ENCODE measurements around the gene NR0B2. TPM values are rescaled to one million over a fixed set of nuclear protein-coding genes. Genes with fewer than 3 reads are reported as not detected.

The NR0B2 gene
- not detected for total RNA-seq

GRCh38 chr1:26913754-26914619 lies at the start of gene NR0B2:
NR0B2 (minus strand) TSS chr1:26913975; CDS start chr1:26913940, 35 bp downstream.
- Histone ChIP-seq H3K27ac (no peak within 1 kb of the TSS), H3K4me3 (no peak within 1 kb of the TSS), H3K36me3 (no peaks in the 10 kb centered on the region), H3K9me3 (no peaks in the 10 kb centered on the region), H3K4me1 (no peaks in the 10 kb centered on the region), H3K27me3 (no peaks in the 10 kb centered on the region)
- intact Hi-C loops (cut with DNase I), result no loop called here
- DNase-seq (ENCODE audit: extremely low spot score in 2 of 2), result no peak
- TF ChIP-seq POLR2AphosphoS5 (IDR thresholded peaks at IDR 0.05; ENCODE audit: insufficient read depth in 1 of 2, low read depth in 1 of 2) (no peak), CTCF (IDR thresholded peaks at IDR 0.05) (no peak), POLR2A (IDR thresholded peaks at IDR 0.05) (no peak)

GRCh38 chr1:26961826-26962225 lies 48.1 kb upstream of the NR0B2 start:
- no peak for DNase-seq (ENCODE audit: extremely low spot score in 2 of 2)
- Histone ChIP-seq H3K4me1 (peaks cover 12% of the 10 kb centered on the region), H3K4me3 (no peak overlapping the region), H3K27me3 (peaks cover 10% of the 10 kb centered on the region), H3K9me3 (no peaks in the 10 kb centered on the region), H3K27ac (no peak overlapping the region), H3K36me3 (no peaks in the 10 kb centered on the region)
- intact Hi-C loops (cut with DNase I), result no loop called here
- TF ChIP-seq CTCF (IDR thresholded peaks at IDR 0.05), result no peak
- no peak for TF ChIP-seq POLR2AphosphoS5 (IDR thresholded peaks at IDR 0.05; ENCODE audit: insufficient read depth in 1 of 2, low read depth in 1 of 2)
- TF ChIP-seq POLR2A (IDR thresholded peaks at IDR 0.05), result no peak

- H3K9me3 ChIP-seq, result no peaks in the 10 kb centered on the region
- TF ChIP-seq CTCF (IDR thresholded peaks at IDR 0.05), result no peak
- no peak for TF ChIP-seq POLR2AphosphoS5 (IDR thresholded peaks at IDR 0.05; ENCODE audit: insufficient read depth in 1 of 2, low read depth in 1 of 2)
- no peak for TF ChIP-seq POLR2A (IDR thresholded peaks at IDR 0.05)
- peaks cover 10% of the 10 kb centered on the region for H3K27me3 ChIP-seq
- no peak for DNase-seq (ENCODE audit: extremely low spot score in 2 of 2)
- peak overlapping the region; percentile 39 to 67 for H3K4me3 ChIP-seq
- peaks cover 12% of the 10 kb centered on the region for H3K4me1 ChIP-seq
- no peak overlapping the region for H3K27ac ChIP-seq
- no peaks in the 10 kb centered on the region for H3K36me3 ChIP-seq
- intact Hi-C loops (cut with DNase I), result no loop called here
Measured at GRCh38 chr1:26960625-26960966, 46.8 kb upstream of the NR0B2 start.

GRCh38 chr1:26959722-26960624 lies 46.2 kb upstream of the NR0B2 start, which contains the start of gene KDF1:
KDF1 (minus strand) TSS chr1:26960468; CDS start chr1:26952380, 8,088 bp downstream.
- Histone ChIP-seq H3K4me1 (peaks cover 12% of the 10 kb centered on the region), H3K4me3 (peak within 1 kb of the TSS; percentile 39 to 67), H3K9me3 (no peaks in the 10 kb centered on the region), H3K36me3 (no peaks in the 10 kb centered on the region), H3K27ac (peak within 1 kb of the TSS; percentile 36), H3K27me3 (peaks cover 10% of the 10 kb centered on the region)
- no peak for DNase-seq (ENCODE audit: extremely low spot score in 2 of 2)
- TF ChIP-seq POLR2AphosphoS5 (IDR thresholded peaks at IDR 0.05; ENCODE audit: insufficient read depth in 1 of 2, low read depth in 1 of 2), result no peak
- no peak for TF ChIP-seq CTCF (IDR thresholded peaks at IDR 0.05)
- no peak for TF ChIP-seq POLR2A (IDR thresholded peaks at IDR 0.05)
- intact Hi-C loops (cut with DNase I), result no loop called here

All from vagina (tissue), 2 donors.